Measurements from ENCODE around the gene HEXD. TPM values are rescaled to one million over a fixed set of nuclear protein-coding genes. Genes with fewer than 3 reads are reported as not detected.

The HEXD gene
- total and polyA plus RNA-seq, 12 donors, result 8.9 to 292 (median 43.8) TPM

GRCh38 chr17:82415786-82416185 lies 2.4 kb upstream of the HEXD start:
- H3K4me1 ChIP-seq (replicated peaks in 1 of 2), result peaks cover 6 to 27% of the 10 kb centered on the region in 2 donors
- 91 to 99% (median 93%) methylated on average over 9 of the region's 9 CpGs for WGBS, 4 donors
- H3K4me3 ChIP-seq, result no peak overlapping the region
- H3K27ac ChIP-seq, result no peak overlapping the region
- DNase-seq, result no peak
- intact Hi-C loops (cut with DNase I), result no loop called here
- H3K36me3 ChIP-seq (replicated peaks in 1 of 2), result peaks cover 0 to 7% of the 10 kb centered on the region in 2 donors
- TF ChIP-seq CTCF (IDR thresholded peaks at IDR 0.05) (no peak), POLR2A (IDR thresholded peaks at IDR 0.05) (no peak)
- no peaks in the 10 kb centered on the region for H3K9me3 ChIP-seq (replicated peaks in 1 of 3)
- H3K27me3 ChIP-seq, result no peaks in the 10 kb centered on the region

- Histone ChIP-seq H3K9me3 (replicated peaks in 1 of 3) (no peaks in the 10 kb centered on the region), H3K27ac (no peak overlapping the region), H3K4me1 (replicated peaks in 1 of 2) (peaks cover 6 to 27% of the 10 kb centered on the region in 2 donors), H3K36me3 (replicated peaks in 1 of 2) (peaks cover 0 to 11% of the 10 kb centered on the region in 2 donors), H3K4me3 (no peak overlapping the region), H3K27me3 (no peaks in the 10 kb centered on the region)
- WGBS, 4 donors, result 88 to 94% (median 92%) methylated on average over 4 of the region's 4 CpGs
- TF ChIP-seq CTCF (IDR thresholded peaks at IDR 0.05) (no peak), POLR2A (IDR thresholded peaks at IDR 0.05) (no peak)
- intact Hi-C loops (cut with DNase I), result no loop called here
- no peak for DNase-seq
Observed at GRCh38 chr17:82416264-82416663, 1.9 kb upstream of the HEXD start.

GRCh38 chr17:82416771-82417170 lies 1.4 kb upstream of the HEXD start:
- no peaks in the 10 kb centered on the region for H3K27me3 ChIP-seq
- H3K4me1 ChIP-seq (replicated peaks in 1 of 2), result peaks cover 6 to 27% of the 10 kb centered on the region in 2 donors
- H3K4me3 ChIP-seq, result no peak overlapping the region
- 89 to 91% (median 90%) methylated on average over 6 of the region's 6 CpGs for WGBS, 4 donors
- H3K9me3 ChIP-seq (replicated peaks in 1 of 3), result no peaks in the 10 kb centered on the region
- intact Hi-C loops (cut with DNase I), result no loop called here
- TF ChIP-seq POLR2A (IDR thresholded peaks at IDR 0.05) (no peak), CTCF (IDR thresholded peaks at IDR 0.05) (no peak)
- peaks cover 0 to 13% of the 10 kb centered on the region in 2 donors for H3K36me3 ChIP-seq (replicated peaks in 1 of 2)
- no peak for DNase-seq
- H3K27ac ChIP-seq, result no peak overlapping the region

GRCh38 chr17:82419540-82419939 lies 1.4 kb downstream of the HEXD start:
- Histone ChIP-seq H3K9me3 (replicated peaks in 1 of 3) (no peaks in the 10 kb centered on the region), H3K4me1 (replicated peaks in 1 of 2) (peaks cover 6 to 20% of the 10 kb centered on the region in 2 donors), H3K36me3 (replicated peaks in 1 of 2) (peaks cover 0 to 6% of the 10 kb centered on the region in 2 donors), H3K4me3 (peak overlapping the region in 1 of 4 donors; percentile 85), H3K27ac (no peak overlapping the region), H3K27me3 (no peaks in the 10 kb centered on the region)
- 73 to 83% (median 75%) methylated on average over 2 of the region's 2 CpGs for WGBS, 4 donors
- TF ChIP-seq CTCF (IDR thresholded peaks at IDR 0.05) (no peak), POLR2A (IDR thresholded peaks at IDR 0.05) (no peak)
- intact Hi-C loops (cut with DNase I), result no loop called here
- no peak for DNase-seq
